PC-9 (cell line): Measurements from ENCODE around the gene ATP7A. TPM values are rescaled to one million over a fixed set of nuclear protein-coding genes. Genes with fewer than 3 reads are reported as not detected.
A peak's percentile ranks its signal among the peaks of the same experiment; 100 is the strongest.
"Not testable (repeated sequence)": the region's sequence is repeated elsewhere in the genome, so short reads cannot be mapped to it uniquely, and the experiment has no call there.

Experiments used
- BruUV-seq: library from RNA; stranded (reverse); fragments of 400-500 nt; replicated peaks from 2 replicates; lab custom pipeline; 2021; lab: Mats Ljungman, UMichigan
- CTCF ChIA-PET: fragments of 300-600 bp; sonication (Branson Sonifier 250); formaldehyde crosslinking; loops from one replicate; lab custom pipeline; 2022; ENCODE audit warnings: antibody characterized with exemption; lab: Charles Lee
- POLR2A ChIA-PET: fragments of 300-600 bp; sonication (Branson Sonifier 250); formaldehyde crosslinking; loops from one replicate; lab custom pipeline; 2022; ENCODE audit warnings: antibody characterized with exemption; ENCODE audit not compliant: unreplicated experiment; lab: Charles Lee
- DNase-seq, 2 experiments: peaks; one replicate each; pipeline versions ENCODE4 v3.0.0 to v3.0.0-alpha.2; 2015 to 2022; ENCODE audit warnings: mixed read lengths in 1 of 2
- H2AFZ ChIP-seq: fragments of 200-600 bp; sonication (generic); 2 replicates; pipeline ENCODE4 v1.8.1; 2017; ENCODE audit warnings: antibody characterized with exemption
- H3F3A ChIP-seq: fragments of 200-600 bp; sonication (generic); 2 replicates; pipeline ENCODE4 v1.8.1; 2017; ENCODE audit warnings: antibody characterized with exemption, mild to moderate bottlenecking, low read depth; ENCODE audit not compliant: insufficient read depth
- H3K27ac ChIP-seq: fragments of 200-600 bp; sonication (generic); 2 replicates; pipeline ENCODE4 v1.6.1; 2016; ENCODE audit warnings: mixed run types
- H3K27me3 ChIP-seq: fragments of 200-600 bp; sonication (generic); 2 replicates; pipeline ENCODE4 v1.6.1; 2016; ENCODE audit warnings: low read depth, mixed run types; ENCODE audit not compliant: insufficient read depth
- H3K36me3 ChIP-seq: fragments of 200-600 bp; sonication (generic); 2 replicates; pipeline ENCODE4 v1.6.1; 2016; ENCODE audit warnings: low read depth, mixed run types
- H3K4me1 ChIP-seq: fragments of 200-600 bp; sonication (generic); replicated peaks from 2 replicates; pipeline ENCODE4 v1.6.1; 2016; ENCODE audit warnings: mixed run types; ENCODE audit not compliant: insufficient read depth
- H3K4me2 ChIP-seq: fragments of 200-600 bp; sonication (generic); 2 replicates; pipeline ENCODE4 v1.6.1; 2017; ENCODE audit warnings: mixed run types
- H3K4me3 ChIP-seq: fragments of 200-600 bp; sonication (generic); 2 replicates; pipeline ENCODE4 v1.6.1; 2016; ENCODE audit warnings: mixed run types
- H3K79me2 ChIP-seq: fragments of 200-600 bp; sonication (generic); 2 replicates; pipeline ENCODE4 v1.6.1; 2017; ENCODE audit warnings: low read depth, mixed run types
- H3K9me2 ChIP-seq: fragments of 200-600 bp; sonication (generic); 2 replicates; pipeline ENCODE4 v1.8.1; 2017; ENCODE audit warnings: mild to moderate bottlenecking; ENCODE audit not compliant: insufficient read depth
- H3K9me3 ChIP-seq: fragments of 200-600 bp; sonication (generic); 2 replicates; pipeline ENCODE4 v1.8.1; 2016; ENCODE audit warnings: low read depth; ENCODE audit not compliant: insufficient read depth
- H4K20me1 ChIP-seq: fragments of 200-600 bp; sonication (generic); 2 replicates; pipeline ENCODE4 v1.8.1; 2017; ENCODE audit not compliant: insufficient read depth
- EZH2 ChIP-seq: fragments of 200-600 bp; sonication (generic); IDR thresholded peaks from 2 replicates; pipeline ENCODE4 v1.8.0; 2017; ENCODE audit warnings: antibody characterized with exemption, low read depth
- intact Hi-C: fragments of 100-400 bp; cut with micrococcal nuclease; formaldehyde crosslinking; loops from one replicate; pipeline ENCODE4 v1.10.0; 2022; ENCODE audit not compliant: unreplicated experiment
- total RNA-seq: library from RNA; stranded (reverse); gene quantifications from 2 replicates; pipeline ENCODE4 v1.2.3, GENCODE V29; 2021
- TF ChIP-seq, protein P1 (sequence below): fragments of 200-600 bp; sonication (generic); conservative IDR thresholded peaks from 2 replicates; pipeline ENCODE4 v1.6.1; 2017; ENCODE audit warnings: mixed run types, antibody characterized with exemption, mild to moderate bottlenecking, moderate library complexity

Gene ATP7A
- total RNA-seq, 1 experiment from 2014 or later: 13.8 TPM

DNA sequence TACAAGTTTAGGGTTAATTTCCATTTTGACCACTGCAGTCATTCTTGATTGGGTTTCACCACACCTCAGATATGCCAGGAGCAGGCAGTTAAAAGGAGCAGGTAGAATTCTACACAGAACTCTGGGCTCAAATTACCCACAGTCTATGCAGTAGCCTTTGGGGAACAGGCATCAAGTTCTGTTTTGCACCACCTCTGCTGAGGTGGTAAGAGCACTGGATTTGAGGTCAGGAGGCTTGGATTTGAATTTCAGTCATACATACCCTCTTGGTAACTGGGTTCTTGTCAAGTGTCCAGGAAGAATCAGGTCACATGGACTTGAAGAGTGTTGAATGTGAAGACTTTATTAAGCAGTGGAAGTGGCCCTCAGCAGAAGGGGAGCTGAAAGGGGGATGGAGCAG is 153.2 kb downstream of the ATP7A start:
- no peak overlapping the region for H3K4me3 ChIP-seq
- CTCF ChIA-PET: no interaction called here

DNA sequence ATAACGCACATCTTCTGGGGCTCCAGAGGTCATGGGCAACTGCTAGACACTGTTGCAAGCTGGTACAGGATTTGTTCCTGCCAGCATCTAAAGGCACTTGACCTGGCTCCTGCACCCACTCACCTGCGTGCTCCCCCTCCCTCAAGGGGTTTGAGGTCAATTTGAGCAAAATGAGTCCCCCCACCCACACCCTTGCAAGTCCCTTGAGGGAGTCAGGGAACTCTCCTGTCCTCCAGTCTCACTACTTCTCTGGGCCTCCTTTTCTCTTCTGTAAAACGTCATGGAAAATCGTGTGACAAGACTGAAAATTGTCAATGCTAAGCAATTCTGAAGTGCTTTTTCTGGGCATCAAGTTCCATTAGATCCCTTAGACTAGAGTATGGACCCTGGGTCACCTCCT is 153.7 kb downstream of the ATP7A start:
- no peak overlapping the region for H3K4me2 ChIP-seq
- H3K27me3 ChIP-seq: no peaks in the 10 kb centered on the region
- H2AFZ ChIP-seq: no peak overlapping the region
- H3K36me3 ChIP-seq: no peaks in the 10 kb centered on the region
- H3K9me3 ChIP-seq: no peaks in the 10 kb centered on the region; the same call in 1 of the 2 replicates
- TF ChIP-seq, protein P1, sequence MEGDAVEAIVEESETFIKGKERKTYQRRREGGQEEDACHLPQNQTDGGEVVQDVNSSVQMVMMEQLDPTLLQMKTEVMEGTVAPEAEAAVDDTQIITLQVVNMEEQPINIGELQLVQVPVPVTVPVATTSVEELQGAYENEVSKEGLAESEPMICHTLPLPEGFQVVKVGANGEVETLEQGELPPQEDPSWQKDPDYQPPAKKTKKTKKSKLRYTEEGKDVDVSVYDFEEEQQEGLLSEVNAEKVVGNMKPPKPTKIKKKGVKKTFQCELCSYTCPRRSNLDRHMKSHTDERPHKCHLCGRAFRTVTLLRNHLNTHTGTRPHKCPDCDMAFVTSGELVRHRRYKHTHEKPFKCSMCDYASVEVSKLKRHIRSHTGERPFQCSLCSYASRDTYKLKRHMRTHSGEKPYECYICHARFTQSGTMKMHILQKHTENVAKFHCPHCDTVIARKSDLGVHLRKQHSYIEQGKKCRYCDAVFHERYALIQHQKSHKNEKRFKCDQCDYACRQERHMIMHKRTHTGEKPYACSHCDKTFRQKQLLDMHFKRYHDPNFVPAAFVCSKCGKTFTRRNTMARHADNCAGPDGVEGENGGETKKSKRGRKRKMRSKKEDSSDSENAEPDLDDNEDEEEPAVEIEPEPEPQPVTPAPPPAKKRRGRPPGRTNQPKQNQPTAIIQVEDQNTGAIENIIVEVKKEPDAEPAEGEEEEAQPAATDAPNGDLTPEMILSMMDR: no peak
- TF ChIP-seq EZH2: no peak
- H3K79me2 ChIP-seq: no peaks in the 10 kb centered on the region
- ChIA-PET POLR2A (no interaction called here), CTCF (no interaction called here)
- peaks cover 4% of the 10 kb centered on the region for H3K4me1 ChIP-seq
- DNase-seq: no peak
- peaks cover 7% of the 10 kb centered on the region; the same call in 1 of the 2 replicates for H3F3A ChIP-seq
- no peaks in the 10 kb centered on the region for H3K9me2 ChIP-seq
- BruUV-seq: no TSS peak
- no peaks in the 10 kb centered on the region for H4K20me1 ChIP-seq
- intact Hi-C loops: no loop called here
- no peak overlapping the region for H3K27ac ChIP-seq
- H3K4me3 ChIP-seq: no peak overlapping the region

More for the DNA sequence above, 153.2 kb downstream of the ATP7A start:
- peaks cover 4% of the 10 kb centered on the region for H3K4me1 ChIP-seq
- no peak overlapping the region for H2AFZ ChIP-seq
- DNase-seq: no peak
- H3K9me2 ChIP-seq: no peaks in the 10 kb centered on the region
- POLR2A ChIA-PET: no interaction called here
- H3K27ac ChIP-seq: no peak overlapping the region
- H3K79me2 ChIP-seq: no peaks in the 10 kb centered on the region
- no TSS peak for BruUV-seq
- intact Hi-C loops: no loop called here
- no peaks in the 10 kb centered on the region for H4K20me1 ChIP-seq
- no peak overlapping the region for H3K4me2 ChIP-seq
- peaks cover 7% of the 10 kb centered on the region; the same call in 1 of the 2 replicates for H3F3A ChIP-seq
- no peaks in the 10 kb centered on the region for H3K27me3 ChIP-seq
- H3K9me3 ChIP-seq: no peaks in the 10 kb centered on the region; the same call in 1 of the 2 replicates
- no peak for TF ChIP-seq EZH2
- no peaks in the 10 kb centered on the region for H3K36me3 ChIP-seq

DNA sequence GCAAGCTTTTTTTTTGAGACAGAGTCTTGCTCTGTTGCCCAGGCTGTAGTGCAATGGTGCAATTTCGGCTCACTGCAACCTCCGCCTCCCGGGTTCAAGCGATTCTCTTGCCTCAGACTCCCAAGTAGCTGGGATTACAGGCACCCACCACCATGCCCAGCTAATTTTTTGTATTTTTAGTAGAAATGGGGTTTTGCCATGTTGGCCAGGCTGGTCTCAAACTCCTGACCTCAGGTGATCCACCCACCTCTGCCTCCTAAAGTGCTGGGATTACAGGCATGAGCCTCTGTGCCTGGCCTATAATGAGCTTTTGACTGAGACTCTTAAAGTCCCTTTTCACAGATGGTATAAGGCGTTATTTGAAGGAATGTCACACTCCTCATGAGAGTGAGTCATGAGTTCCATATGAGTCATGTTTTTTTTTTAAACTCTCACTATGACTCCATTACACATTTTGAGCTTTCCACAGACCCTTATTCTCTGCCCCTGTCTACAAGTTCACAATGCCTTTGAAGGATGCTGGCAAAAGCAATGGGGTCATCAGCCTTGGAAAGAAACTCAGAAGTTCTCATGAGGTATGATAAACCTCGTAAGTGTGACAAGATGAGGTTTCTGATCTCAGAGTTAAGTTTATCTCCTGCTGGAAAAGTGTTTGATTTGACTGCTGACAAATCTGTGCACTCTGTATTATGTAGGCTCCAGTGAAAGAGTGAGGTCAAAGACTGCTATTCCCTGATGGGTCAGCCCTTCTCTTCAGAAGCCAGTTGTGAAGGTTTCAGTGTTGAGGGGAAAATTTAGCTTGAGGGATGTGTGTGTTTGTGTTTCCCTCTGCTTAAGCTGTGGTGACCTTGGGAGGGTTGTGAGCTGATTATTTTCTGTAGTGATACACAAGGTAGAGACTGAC is 154.5 kb downstream of the ATP7A start:
- not testable (repeated sequence) for H3K36me3 ChIP-seq

DNA sequence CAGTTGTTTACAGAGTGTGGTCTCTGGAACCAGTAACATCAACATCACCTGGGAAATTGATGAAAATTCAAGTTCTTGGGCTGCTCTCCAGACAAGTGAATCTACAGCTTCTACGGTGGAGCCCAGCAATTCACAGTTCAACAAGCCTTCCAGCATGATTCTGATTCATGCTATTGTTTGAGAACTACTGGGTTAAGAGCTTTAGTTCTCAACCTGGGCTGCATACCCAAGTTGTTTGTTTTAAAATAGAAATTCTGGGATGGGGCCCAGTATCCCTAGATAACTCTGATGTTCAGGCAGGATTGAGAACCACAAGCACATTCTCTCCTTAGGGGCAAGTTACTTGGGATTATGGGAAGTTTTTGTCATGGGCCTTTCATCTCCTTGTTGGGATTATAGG is 155.6 kb downstream of the ATP7A start:
- Histone ChIP-seq H3F3A (peaks cover 7% of the 10 kb centered on the region; the same call in 1 of the 2 replicates), H3K4me3 (no peak overlapping the region), H3K27me3 (no peaks in the 10 kb centered on the region), H3K79me2 (no peaks in the 10 kb centered on the region), H2AFZ (no peak overlapping the region), H3K9me3 (no peaks in the 10 kb centered on the region; the same call in 1 of the 2 replicates), H3K27ac (no peak overlapping the region), H3K36me3 (no peaks in the 10 kb centered on the region), H3K9me2 (no peaks in the 10 kb centered on the region), H4K20me1 (no peaks in the 10 kb centered on the region), H3K4me1 (peaks cover 4% of the 10 kb centered on the region), H3K4me2 (no peak overlapping the region)
- TF ChIP-seq EZH2: no peak
- TF ChIP-seq, protein P1: no peak
- BruUV-seq: no TSS peak
- no peak for DNase-seq
- ChIA-PET CTCF (interaction anchor here (0.6 kb wide), 1 partner anchor 191 kb away, joined by 3 read pairs; no protein-coding TSS in a partner anchor), POLR2A (no interaction called here)
- intact Hi-C loops: no loop called here

More for the DNA sequence above, 154.5 kb downstream of the ATP7A start:
- H3K9me3 ChIP-seq, H4K20me1 ChIP-seq, H3K27me3 ChIP-seq, H3K4me1 ChIP-seq, H3K79me2 ChIP-seq, CTCF ChIA-PET, intact Hi-C loops, H3K4me3 ChIP-seq, H3F3A ChIP-seq, H3K9me2 ChIP-seq: not testable (repeated sequence)
- peak overlapping the region; percentile 64; the same call in 1 of the 2 replicates for H2AFZ ChIP-seq
- BruUV-seq: TSS peak; percentile 86
- H3K27ac ChIP-seq: peak overlapping the region; percentile 79
- DNase-seq: peak; percentile 5 to 70
- POLR2A ChIA-PET: interaction anchor here (0.6 kb wide), 1 partner anchor 39 kb away, joined by 5 read pairs; the partner anchor contains the start of gene PGK1
- peak overlapping the region; percentile 20; the same call in 1 of the 2 replicates for H3K4me2 ChIP-seq
